NCI-H1105 treated with DMSO at 0.1 percent for 48 hours (cell line): ENCODE data around the gene ST8SIA6.
"Not testable (repeated sequence)": the region's sequence is repeated elsewhere in the genome, so short reads cannot be mapped to it uniquely, and the experiment has no call there.

Source experiments
- DNase-seq: peaks from one replicate; lab custom pipeline; 2025; lab: John Stamatoyannopoulos, UW

ST8SIA6 gene, protein sequence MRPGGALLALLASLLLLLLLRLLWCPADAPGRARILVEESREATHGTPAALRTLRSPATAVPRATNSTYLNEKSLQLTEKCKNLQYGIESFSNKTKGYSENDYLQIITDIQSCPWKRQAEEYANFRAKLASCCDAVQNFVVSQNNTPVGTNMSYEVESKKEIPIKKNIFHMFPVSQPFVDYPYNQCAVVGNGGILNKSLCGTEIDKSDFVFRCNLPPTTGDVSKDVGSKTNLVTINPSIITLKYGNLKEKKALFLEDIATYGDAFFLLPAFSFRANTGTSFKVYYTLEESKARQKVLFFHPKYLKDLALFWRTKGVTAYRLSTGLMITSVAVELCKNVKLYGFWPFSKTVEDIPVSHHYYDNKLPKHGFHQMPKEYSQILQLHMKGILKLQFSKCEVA

DNA sequence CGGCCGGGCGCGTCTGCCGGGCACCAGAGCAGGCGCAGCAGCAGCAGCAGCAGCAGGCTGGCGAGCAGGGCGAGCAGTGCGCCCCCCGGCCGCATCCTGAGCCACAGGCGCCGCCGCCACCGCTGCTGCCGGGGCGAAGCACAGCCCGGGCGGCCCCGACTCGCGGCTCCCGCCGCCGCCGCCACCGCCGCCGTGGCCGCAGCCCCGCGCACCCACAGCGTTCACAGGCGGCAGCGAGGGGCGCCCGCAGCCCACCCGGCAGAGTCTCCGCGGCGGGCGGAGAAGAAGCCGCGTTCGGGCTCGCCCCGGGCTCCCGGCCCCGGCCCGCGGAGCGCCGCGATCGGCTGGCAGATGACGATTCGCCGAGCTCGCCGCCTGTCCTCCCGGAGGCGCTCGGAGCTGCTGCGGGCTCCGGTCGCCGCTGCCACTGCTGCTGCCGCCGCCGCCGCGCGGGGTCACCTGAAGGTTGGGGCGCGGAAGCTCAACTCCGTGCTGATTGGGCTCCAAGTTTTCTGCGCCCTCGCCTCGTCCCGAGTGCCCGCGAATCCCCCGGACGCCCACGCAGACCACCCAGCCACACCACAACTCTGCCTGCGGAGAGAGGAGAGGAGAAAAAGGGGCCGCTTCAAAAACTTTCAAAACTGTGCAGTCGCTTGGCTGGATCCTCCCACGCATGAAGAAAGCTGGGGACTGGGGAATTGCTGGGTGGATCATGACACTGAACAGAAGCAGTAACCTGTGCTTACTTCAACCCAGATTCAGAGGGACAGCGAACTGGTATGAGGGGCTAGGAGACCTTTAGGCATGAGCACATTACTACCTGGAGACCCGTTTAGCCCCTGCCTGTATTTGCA lies at the start of gene ST8SIA6:
Gene ST8SIA6 (minus strand): TSS at position 435 of the 854 bp plus-strand sequence. CDS start 340 bp downstream, at position 95.
- DNase-seq: peak; percentile 24

DNA sequence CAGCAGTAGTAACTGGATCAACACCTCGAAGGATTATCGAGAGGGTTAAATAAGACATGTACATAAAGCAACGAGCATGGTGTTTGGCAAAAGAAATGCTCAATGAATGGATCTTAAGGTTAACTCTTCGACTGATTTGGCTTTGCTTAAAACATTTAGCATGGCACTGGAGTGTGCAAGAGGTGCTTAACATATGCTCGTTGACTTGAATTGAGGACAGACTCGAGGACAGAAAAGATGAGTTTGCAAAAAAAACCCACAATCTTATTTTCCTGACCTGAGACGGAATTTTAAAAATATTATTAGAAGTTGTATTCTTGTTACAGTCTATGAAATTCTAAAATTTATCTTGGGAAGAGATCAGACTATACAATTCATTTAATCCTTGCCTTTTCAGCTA lies 49.4 kb upstream of the ST8SIA6 start:
- no peak for DNase-seq

DNA sequence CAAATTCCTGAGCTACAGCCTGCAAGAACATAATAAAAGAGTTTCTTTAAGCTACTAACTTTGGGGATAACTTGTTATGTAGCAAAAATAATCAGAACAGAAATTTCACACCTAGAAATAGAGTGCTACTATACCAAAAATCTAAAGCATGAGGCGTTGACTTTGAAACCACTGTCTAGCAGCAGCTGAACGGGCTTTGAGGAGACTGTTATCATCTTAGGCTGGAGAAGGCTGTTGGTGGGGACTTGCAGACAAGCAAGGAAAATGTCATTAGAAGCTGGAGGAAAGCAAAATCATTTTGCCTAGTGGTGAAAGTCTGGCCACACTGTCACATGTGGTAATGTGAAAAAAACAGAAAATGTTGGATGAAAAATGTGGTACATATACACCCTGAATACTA lies 48.4 kb upstream of the ST8SIA6 start:
- DNase-seq: no peak

- DNase-seq: not testable (repeated sequence)
These were observed 44.6 kb upstream of the ST8SIA6 start for GRCh38 chr10:17499014-17499413.

DNA sequence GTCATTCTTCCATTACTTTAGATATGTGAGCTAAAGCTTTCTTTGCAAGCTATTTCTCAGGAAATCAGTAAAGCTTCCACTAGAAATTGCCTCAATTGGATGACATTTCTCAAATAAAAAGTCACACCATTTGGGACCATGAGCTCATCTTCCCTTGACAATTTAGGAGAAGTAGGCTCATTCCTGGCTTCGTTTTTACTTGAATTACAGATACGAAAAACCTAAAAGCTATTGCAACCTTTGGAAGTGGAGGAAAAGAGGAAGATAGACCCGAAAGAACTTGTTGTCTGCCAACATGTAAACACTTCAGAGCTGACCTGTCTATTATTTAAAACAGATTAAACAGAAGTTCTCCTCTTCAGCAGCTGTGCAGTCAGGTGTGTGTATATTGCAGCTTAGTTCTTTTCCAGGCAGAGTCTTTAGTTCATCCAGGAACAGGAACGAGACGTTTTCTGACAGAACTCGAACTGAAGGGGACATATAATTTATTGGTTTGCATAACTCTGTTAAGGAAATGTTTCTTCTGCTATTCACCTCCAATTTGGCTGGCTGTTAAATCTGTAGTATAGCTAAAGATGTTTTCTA lies 43.1 kb upstream of the ST8SIA6 start:
- DNase-seq: peak; percentile 2

- DNase-seq: no peak
These were observed 40.3 kb upstream of the ST8SIA6 start for GRCh38 chr10:17494626-17495260.

DNA sequence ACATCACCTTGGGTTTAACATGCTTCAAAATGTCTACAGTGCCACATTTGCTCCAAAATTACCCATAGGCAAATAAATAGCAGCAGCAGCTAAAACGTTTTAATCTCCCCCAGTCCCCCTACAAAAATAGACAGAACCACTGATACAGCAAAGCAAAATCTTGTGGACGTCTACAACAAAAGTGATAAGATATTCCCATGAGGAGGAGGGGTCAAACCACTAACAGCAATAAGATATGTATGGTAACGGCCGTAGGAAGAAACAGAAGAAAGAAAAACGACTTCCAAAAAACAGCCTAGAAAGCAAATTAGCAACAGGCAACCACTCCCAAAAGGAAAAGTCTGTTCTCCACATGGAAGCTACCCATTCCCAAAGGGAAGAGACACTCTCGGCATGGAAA lies 34.5 kb upstream of the ST8SIA6 start:
- no peak for DNase-seq

DNA sequence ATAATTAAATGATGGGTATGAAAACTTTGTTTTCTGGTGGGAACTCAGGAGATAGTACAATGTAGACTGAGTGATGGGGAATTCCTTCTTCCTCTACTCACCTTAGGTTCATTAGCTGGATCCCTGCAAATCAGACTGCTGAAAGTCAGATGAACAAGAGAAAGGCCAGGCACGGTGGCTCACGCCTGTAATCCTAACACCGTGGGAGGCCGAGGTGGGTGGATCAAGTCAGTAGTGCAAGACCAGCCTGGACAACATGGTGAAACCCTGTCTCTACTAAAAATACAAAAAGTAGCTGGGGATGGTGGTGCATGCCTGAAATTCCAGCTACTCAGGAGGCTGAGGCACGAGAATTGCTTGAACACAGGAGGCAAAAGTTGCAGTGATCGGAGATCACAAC lies 28.7 kb upstream of the ST8SIA6 start:
- no peak for DNase-seq

DNA sequence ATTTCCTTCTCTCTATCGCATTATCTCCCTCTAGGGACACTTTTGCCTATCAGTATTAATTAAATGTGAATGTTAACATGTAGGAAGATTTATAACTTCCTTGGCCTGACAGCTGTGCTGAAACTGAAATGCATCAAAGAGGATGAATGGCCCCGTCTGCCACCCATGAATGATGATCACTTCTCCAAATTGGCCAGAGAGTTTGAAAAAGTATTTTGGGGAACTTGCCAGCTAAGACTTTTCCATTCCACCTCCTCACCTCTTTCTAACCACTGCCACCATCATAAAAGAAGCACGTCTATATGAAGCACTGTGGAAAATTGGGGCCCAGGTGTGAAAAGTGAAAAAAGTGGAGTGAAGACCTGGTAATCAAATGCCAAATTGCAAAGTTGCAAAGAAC lies 25.4 kb upstream of the ST8SIA6 start:
- no peak for DNase-seq

DNA sequence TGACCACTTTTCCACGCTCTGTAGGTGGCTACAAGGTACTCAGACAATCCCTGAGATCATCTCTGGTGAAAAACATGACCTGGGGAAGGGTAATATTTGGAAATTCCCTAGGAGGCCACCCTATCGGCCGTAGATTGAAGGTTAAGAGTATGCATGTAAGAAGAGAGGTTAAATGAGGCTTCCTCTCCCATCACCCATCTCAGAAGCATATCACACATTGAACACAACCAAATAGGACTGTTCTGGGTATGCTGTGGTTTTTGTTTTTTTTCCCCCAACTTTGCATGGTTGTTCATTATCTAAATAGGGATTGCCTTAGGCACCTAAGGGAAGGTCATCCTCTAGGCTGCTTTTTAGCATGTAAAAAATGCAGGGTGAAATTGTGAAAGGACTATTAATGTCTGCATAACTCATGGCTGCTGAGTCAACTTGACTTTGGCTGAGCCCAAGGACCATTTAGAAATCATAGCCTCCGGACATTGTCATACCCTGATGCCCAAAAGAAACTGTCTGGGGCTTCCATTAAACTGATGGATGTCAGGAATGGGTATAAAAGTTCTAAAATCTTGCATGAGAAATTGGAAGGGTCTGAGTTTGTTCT lies 24.7 kb upstream of the ST8SIA6 start:
- no peak for DNase-seq

DNA sequence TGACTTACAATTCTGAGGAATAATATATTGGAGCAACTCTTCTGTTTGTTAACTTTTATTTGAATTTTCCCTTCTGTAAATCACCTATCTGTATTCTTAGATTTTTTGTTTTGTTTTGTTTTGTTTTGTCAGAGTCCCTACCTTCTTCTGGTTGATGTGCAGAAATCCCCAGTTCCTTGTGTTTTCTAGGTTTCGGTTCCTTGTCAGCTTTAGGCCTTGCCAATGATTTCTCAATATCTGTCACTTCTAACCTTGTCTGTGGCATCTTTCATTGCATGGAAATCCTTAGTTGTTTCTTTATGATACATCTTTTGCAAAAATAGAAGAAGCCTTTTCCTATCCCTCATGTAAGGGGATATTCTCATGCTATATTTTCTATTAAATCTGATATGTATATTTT lies 21.7 kb upstream of the ST8SIA6 start:
- DNase-seq: no peak

DNA sequence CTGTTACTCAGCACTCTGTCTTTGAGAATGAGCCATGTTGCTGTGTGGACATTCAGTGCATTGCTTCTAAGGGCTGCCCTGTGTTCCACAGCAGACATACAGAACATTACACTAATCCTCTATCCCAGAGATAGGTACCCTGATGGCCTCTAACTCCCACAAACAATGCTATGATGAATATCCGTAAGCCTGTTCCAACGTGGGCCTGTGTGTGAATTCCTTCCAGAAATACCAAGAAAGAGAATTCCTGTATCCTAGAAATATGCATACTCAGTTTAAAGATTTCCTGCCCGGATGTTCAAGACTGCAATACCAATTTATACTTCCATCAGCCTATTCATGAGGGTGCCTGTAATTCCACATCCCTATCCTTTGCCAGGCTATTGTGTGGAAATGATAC lies 21.3 kb upstream of the ST8SIA6 start:
- DNase-seq: no peak

GRCh38 chr10:17474595-17475323 lies 20.4 kb upstream of the ST8SIA6 start:
- DNase-seq: peak; percentile 0

DNA sequence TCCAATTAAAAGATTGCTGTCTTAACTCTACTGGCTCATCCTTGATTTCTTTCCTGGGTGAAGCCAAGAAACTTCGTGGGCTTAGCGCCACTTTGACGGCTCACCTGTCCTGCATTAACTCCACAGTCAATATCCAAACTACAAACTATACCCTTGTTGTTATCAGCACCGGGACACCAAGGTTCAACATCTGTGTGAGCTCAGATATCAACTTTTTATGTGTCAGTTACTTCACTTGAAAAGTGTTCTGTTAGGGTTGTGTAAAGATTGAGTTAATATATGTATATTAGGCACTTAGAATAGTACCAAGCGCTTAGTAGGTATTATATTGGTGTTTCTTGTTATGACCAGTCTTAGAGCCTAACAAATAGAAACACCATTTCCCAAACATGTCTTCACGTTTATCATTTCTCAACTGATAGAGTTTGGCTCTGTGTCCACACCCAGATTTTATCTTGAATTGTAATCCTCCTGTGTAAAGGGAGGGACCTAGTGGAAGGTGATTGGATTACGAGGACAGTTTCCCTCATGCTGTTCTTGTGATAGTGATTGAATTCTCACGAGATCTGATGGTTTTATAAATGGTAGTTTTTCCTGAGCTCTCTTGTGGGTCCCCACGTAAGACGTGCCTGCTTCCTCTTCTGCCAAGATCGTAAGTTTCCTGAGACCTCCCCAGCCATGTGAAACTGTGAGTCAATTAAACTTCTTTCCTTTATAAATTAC lies 19.0 kb upstream of the ST8SIA6 start:
- DNase-seq: no peak

- no peak for DNase-seq
These were observed 18.3 kb upstream of the ST8SIA6 start for GRCh38 chr10:17472481-17473227.

GRCh38 chr10:17470246-17470645 lies 15.9 kb upstream of the ST8SIA6 start:
- DNase-seq: no peak

GRCh38 chr10:17465328-17466125 lies 11.1 kb upstream of the ST8SIA6 start:
- no peak for DNase-seq

DNA sequence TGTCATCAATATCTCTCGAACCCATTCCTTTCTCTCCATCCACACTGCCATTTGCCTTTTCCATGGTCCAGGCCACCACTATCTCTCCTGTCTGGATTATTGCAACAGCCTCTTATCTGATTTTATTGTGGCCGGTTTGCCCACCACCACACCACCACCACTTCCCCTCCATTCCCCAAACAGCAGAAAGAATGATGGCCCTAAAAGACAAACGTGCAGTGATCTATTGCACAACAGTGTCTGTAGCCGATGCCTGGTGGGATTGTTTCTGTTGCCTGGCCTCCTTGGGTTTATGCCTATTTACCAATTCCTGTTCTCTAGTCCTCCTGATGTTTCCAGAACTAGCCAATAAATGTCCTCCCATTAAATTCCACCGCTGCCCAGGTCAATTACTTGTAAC lies 10.2 kb upstream of the ST8SIA6 start:
- DNase-seq: no peak

- no peak for DNase-seq
These were observed 6.4 kb upstream of the ST8SIA6 start for GRCh38 chr10:17460756-17461155.
